Tibial nerve (tissue), 4 donors: ENCODE results near the gene SLAMF1. TPM values are rescaled to one million over a fixed set of nuclear protein-coding genes. Genes with fewer than 3 reads are reported as not detected.

Source experiments
- DNase-seq, 2 donors: peaks; one replicate each; pipeline ENCODE4 v3.0.0-alpha.2; 2019; ENCODE audit warnings: low spot score in 2 of 2
- H3K27ac ChIP-seq, 4 donors: fragments of 200-600 bp; sonication (generic) in 3 of 4; one replicate each; pipeline ENCODE4 v1.5.1; 2017 to 2019; ENCODE audit warnings: mild to moderate bottlenecking in 1 of 4
- H3K27me3 ChIP-seq, 2 donors: fragments of 200-600 bp; sonication (generic) in 1 of 2; one replicate each; pipeline versions ENCODE4 v1.5.1 to v1.6.0; 2017 to 2019
- H3K36me3 ChIP-seq, 3 donors: fragments of 200-600 bp; sonication (generic); one replicate each; pipeline ENCODE4 v1.5.1; 2018 to 2019
- H3K4me1 ChIP-seq, 4 donors: fragments of 200-600 bp; sonication (generic) in 3 of 4; one replicate each; pipeline ENCODE4 v1.5.1; 2017 to 2019
- H3K4me3 ChIP-seq, 4 donors: fragments of 200-600 bp; sonication (generic) in 3 of 4; one replicate each; pipeline ENCODE4 v1.5.1; 2017 to 2019; ENCODE audit warnings: mild to moderate bottlenecking in 1 of 4, moderate library complexity in 1 of 4
- H3K9me3 ChIP-seq, 4 donors: fragments of 200-600 bp; sonication (generic) in 3 of 4; one replicate each; pipeline ENCODE4 v1.5.1; 2017 to 2019
- EP300 ChIP-seq, 2 donors: sonication (generic); formaldehyde crosslinking; IDR thresholded peaks; one replicate each; pipeline ENCODE4 v1.6.1; 2017; ENCODE audit warnings: antibody characterized with exemption in 2 of 2, mild to moderate bottlenecking in 1 of 2
- POLR2A ChIP-seq, 2 donors: fragments of 450-650 bp; IDR thresholded peaks; one replicate each; pipeline ENCODE4 v1.6.1; 2017; ENCODE audit warnings: antibody characterized with exemption in 2 of 2, mild to moderate bottlenecking in 2 of 2, moderate library complexity in 2 of 2
- WGBS, 2 donors: methylation state at CpG; one replicate each; pipeline ENCODE4 v1.1.5; 2018; 5-methylcytosine and 5-hydroxymethylcytosine counted together
- total RNA-seq, 4 donors: library from RNA; depleted of rRNA; stranded (reverse); fragments of >200 nt; gene quantifications; one replicate each; pipeline ENCODE4 v1.1.0, GENCODE V29; 2016
- TF ChIP-seq, protein P1 (sequence below), 5 experiments: fragments of 200-600 bp in 3 of 5; fragments of 450-650 bp in 2 of 5; sonication (generic) in 3 of 5; IDR thresholded peaks; one replicate each; pipeline ENCODE4 v1.5.1; 2016 to 2019; ENCODE audit warnings: antibody characterized with exemption in 5 of 5, mild to moderate bottlenecking in 3 of 5, moderate library complexity in 2 of 5

The SLAMF1 gene
- total RNA-seq, 4 donors from 2014 or later = 0.39 to 1.3 TPM; not detected in 2

DNA sequence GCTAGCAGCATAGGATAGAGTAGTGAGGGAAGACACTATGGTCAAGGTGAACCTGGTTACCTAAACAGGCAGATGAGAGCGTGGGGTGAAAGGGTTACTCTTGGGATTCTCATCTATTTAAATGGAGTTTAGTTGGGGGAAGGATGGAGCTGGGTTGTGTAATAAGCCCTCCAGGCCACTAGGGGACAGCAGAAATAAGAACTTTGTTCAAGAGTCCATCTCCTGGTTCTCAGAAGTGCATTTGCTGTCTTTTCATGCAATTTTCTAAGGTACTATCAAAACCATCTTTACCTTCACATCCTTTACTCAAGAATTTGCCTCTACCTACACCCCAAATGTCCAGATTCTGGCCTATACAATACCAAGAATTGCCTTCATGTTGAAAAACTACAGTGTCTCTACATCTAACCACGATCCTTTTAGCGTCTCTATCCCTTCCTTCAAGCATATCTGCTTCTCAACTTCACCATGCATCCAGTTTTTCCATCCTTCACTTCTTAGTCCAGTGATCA, 28.0 kb downstream of the SLAMF1 start:
- Histone ChIP-seq H3K4me3 (no peak overlapping the region), H3K27me3 (no peaks in the 10 kb centered on the region), H3K36me3 (no peaks in the 10 kb centered on the region), H3K4me1 (peaks cover 0 to 15% (median 2%) of the 10 kb centered on the region in 4 donors), H3K27ac (no peak overlapping the region), H3K9me3 (no peaks in the 10 kb centered on the region)
- WGBS, 2 donors = 93 to 95% methylated on average over 3 of the region's 3 CpGs
- no peak for DNase-seq
- TF ChIP-seq, protein P1, sequence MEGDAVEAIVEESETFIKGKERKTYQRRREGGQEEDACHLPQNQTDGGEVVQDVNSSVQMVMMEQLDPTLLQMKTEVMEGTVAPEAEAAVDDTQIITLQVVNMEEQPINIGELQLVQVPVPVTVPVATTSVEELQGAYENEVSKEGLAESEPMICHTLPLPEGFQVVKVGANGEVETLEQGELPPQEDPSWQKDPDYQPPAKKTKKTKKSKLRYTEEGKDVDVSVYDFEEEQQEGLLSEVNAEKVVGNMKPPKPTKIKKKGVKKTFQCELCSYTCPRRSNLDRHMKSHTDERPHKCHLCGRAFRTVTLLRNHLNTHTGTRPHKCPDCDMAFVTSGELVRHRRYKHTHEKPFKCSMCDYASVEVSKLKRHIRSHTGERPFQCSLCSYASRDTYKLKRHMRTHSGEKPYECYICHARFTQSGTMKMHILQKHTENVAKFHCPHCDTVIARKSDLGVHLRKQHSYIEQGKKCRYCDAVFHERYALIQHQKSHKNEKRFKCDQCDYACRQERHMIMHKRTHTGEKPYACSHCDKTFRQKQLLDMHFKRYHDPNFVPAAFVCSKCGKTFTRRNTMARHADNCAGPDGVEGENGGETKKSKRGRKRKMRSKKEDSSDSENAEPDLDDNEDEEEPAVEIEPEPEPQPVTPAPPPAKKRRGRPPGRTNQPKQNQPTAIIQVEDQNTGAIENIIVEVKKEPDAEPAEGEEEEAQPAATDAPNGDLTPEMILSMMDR (IDR thresholded peaks at IDR 0.05) = peak in 1 of 5 experiments; percentile 33
- no peak for TF ChIP-seq EP300 (IDR thresholded peaks at IDR 0.05)

DNA sequence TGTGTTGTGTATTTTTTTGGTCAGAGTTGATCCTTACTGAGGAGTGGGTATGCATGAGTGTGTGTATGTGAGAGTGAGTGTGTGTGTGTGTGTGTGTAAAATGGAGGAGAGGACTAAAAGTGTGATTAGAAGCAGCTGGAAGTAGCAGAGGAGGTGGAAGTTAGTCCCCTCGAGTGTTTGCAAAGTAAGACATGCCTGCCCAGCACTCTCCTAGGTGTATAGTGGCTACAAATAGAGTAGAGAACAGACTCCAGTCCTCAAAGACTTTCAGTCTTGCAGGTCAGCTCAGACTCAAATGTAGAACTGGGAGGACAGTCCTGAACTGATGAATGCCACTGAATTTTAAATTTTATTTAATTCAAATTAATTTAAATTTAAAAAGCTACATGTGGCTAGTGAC, 28.5 kb downstream of the SLAMF1 start:
- no peak for DNase-seq
- Histone ChIP-seq H3K4me1 (peaks cover 0 to 10% (median 0%) of the 10 kb centered on the region in 4 donors), H3K9me3 (no peaks in the 10 kb centered on the region), H3K27me3 (peaks cover 0 to 4% of the 10 kb centered on the region in 2 donors), H3K27ac (no peak overlapping the region), H3K36me3 (no peaks in the 10 kb centered on the region), H3K4me3 (no peak overlapping the region)
- no peak for TF ChIP-seq EP300 (IDR thresholded peaks at IDR 0.05)
- no peak for TF ChIP-seq POLR2A (IDR thresholded peaks at IDR 0.05)
- TF ChIP-seq, protein P1 (IDR thresholded peaks at IDR 0.05) = no peak
- WGBS, 2 donors = 64 to 77% methylated on average over 1 of the region's 1 CpG

DNA sequence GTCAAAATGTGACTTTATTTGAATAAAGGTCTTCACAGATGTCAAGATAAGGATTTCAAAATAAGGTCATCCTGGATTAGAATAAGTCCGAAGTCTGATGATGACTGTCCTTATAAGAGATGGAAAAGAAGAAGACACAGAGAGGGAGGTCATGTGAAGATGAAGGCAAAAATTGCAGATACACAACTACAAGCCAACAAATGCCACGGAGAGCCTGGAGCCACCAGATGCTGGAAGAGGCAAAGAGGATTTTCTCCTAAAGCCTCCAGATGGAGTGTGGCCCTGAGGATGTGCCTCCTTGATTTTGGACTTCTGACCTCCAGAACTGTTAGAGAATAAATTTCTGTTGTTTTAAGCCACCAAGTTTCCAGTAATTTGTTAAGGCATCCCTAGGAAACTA, 31.2 kb downstream of the SLAMF1 start:
- DNase-seq = no peak
- Histone ChIP-seq H3K4me3 (no peak overlapping the region), H3K4me1 (no peaks in the 10 kb centered on the region), H3K27me3 (peaks cover 0 to 5% of the 10 kb centered on the region in 2 donors), H3K9me3 (no peaks in the 10 kb centered on the region), H3K36me3 (no peaks in the 10 kb centered on the region), H3K27ac (no peak overlapping the region)
- 61 to 84% methylated on average over 2 of the region's 2 CpGs for WGBS, 2 donors
- TF ChIP-seq, protein P1 (IDR thresholded peaks at IDR 0.05) = no peak
- no peak for TF ChIP-seq POLR2A (IDR thresholded peaks at IDR 0.05)
- TF ChIP-seq EP300 (IDR thresholded peaks at IDR 0.05) = no peak

DNA sequence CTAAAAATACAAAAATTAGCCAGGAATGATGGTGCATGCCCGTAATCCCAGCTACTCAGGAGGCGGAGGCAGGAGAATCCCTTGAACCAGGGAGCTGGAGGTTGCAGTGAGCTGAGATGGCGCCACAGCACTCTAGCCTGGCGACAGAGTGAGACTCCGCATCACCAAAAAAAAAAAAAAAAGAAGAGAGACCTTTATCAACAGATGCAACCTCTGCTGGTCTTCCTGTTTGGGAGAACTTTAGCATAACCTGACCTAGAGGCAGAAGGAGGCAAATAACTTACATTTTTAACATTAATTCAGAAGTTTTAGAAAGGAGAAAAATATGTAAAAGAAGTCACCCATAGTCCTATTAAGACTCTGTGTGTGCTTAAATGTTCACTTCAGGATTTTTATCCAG, 32.4 kb downstream of the SLAMF1 start:
- no peak for DNase-seq
- Histone ChIP-seq H3K4me1 (no peaks in the 10 kb centered on the region), H3K9me3 (no peaks in the 10 kb centered on the region), H3K4me3 (no peak overlapping the region), H3K36me3 (no peaks in the 10 kb centered on the region), H3K27ac (no peak overlapping the region), H3K27me3 (peaks cover 0 to 5% of the 10 kb centered on the region in 2 donors)
- TF ChIP-seq EP300 (IDR thresholded peaks at IDR 0.05) (no peak), POLR2A (IDR thresholded peaks at IDR 0.05) (no peak)
- TF ChIP-seq, protein P1 (IDR thresholded peaks at IDR 0.05) = no peak
- WGBS, 2 donors = 85 to 89% methylated on average over 5 of the region's 5 CpGs

DNA sequence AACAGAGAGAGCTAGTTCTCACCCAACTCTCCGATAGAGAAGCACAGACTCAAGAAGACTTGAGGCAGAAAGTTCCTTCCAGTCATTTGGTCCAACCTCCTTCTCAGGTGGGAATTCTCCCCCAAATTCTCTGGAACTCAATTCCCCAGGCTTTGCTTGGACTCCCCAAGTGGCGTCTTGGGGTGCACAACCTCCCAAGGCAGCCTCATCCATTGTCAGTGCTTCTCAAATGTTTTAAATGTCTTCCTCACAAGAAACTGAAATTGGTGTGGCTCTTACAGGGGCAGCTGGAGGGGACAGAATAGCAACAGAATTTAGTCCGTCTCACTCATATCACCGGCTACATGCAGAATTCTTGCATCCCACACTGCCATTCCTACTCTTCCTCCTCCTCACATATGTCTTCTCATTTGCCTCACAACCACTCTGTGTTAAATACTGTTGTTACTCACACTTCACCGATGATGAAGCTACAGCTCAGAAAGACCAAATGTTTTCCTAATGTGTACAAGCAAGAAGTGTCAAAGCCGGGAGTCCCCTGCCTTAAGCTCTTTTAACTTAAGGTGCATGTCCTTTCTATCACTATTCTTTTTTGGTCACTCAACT, 34.1 kb downstream of the SLAMF1 start:
- TF ChIP-seq POLR2A (IDR thresholded peaks at IDR 0.05) (no peak), EP300 (IDR thresholded peaks at IDR 0.05) (no peak)
- TF ChIP-seq, protein P1 (IDR thresholded peaks at IDR 0.05) = no peak

More for the DNA sequence above, 34.1 kb downstream of the SLAMF1 start:
- H3K9me3 ChIP-seq = no peaks in the 10 kb centered on the region
- H3K4me1 ChIP-seq = no peaks in the 10 kb centered on the region
- WGBS, 2 donors = 84 to 88% methylated on average over 6 of the region's 6 CpGs
- H3K36me3 ChIP-seq = no peaks in the 10 kb centered on the region
- H3K4me3 ChIP-seq = no peak overlapping the region
- peaks cover 0 to 5% of the 10 kb centered on the region in 2 donors for H3K27me3 ChIP-seq
- DNase-seq = no peak
- H3K27ac ChIP-seq = no peak overlapping the region
